Posterior vena cava (tissue), 2 donors: ENCODE data around the gene SATB2. TPM values are rescaled to one million over a fixed set of nuclear protein-coding genes. Genes with fewer than 3 reads are reported as not detected.

Experiments used
- DNase-seq: peaks from one replicate; pipeline ENCODE4 v3.0.0-alpha.2; 2020; ENCODE audit warnings: low spot score
- intact Hi-C, 2 donors: fragments of 100-400 bp; cut with DNase I; formaldehyde crosslinking; loops; one replicate each; pipeline versions ENCODE4 v1.14.1 to v1.14.2; 2022 to 2023
- total RNA-seq, 2 donors: library from RNA; stranded (reverse); fragmentation: NEBNext Ultra II Directional; extraction: Animal tissue kit (Norgen Biotek cat#: 25700); gene quantifications; one replicate each; pipeline ENCODE4 v1.2.1, GENCODE V29; 2021
- donor health status: DM: yes; HTN: yes; CAD: no.
- donor health status: DM: yes; HTN: yes; CAD: no.

The SATB2 gene
- total RNA-seq, 2 donors from 2014 or later: 5.3 to 9.0 TPM

DNA sequence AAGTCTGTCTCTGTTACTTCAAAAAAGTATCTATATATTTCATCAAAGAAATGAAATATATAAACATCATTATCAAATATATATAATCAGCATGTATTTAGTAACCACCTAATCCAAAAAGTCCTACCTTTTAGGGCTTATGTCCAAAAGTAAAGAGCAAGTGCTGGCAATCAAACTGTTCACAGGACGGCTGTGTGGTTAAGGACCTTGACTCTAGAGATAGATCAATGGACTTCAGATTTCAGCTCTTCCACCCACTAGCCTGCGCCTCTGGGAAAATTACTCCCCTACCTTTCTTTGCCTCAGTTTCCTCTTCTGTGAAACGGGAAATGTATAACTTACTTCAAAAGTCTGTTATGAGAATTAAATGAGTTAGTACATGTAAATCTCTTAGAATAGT is 29.4 kb downstream of the SATB2 start:
- no peak for DNase-seq
- intact Hi-C loops: no loop called here

DNA sequence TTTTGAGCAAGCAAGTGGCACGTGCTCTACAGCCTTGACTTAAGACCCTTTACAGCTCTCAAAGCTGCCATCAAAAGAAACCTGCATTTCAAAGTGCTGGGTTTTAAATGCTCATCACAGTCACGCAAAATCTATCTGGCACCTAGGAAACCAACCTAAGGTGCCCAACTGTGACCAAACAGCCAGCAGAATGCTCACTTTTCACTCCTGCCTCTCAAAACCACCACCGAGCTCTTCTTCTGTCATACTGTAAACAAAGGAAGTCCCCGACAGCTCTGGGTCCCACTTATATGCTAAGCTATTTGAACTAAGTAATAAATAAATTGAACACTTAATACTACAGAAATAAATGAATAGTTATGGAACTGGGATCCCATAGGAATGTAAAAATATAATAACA is 33.6 kb downstream of the SATB2 start:
- intact Hi-C loops: no loop called here
- no peak for DNase-seq

DNA sequence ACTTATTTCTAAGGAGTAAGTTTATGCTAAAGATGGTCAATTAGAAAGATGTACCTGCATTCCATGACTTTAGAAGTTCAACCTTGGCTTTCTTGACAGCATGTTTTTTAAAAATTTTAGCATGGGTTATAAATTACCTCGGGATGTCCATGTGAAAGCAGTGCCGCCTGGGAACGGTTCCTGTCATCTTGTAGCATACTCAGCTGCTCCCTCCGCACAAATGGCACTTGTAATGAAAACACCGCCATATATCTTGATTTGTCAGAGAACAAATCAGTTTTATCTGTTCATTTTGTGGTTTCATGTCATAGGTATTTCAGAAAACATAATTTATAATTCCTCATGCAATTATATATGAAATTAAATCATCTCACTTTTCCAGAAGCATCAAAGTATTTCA is 38.3 kb downstream of the SATB2 start:
- DNase-seq: no peak
- intact Hi-C loops: no loop called here

DNA sequence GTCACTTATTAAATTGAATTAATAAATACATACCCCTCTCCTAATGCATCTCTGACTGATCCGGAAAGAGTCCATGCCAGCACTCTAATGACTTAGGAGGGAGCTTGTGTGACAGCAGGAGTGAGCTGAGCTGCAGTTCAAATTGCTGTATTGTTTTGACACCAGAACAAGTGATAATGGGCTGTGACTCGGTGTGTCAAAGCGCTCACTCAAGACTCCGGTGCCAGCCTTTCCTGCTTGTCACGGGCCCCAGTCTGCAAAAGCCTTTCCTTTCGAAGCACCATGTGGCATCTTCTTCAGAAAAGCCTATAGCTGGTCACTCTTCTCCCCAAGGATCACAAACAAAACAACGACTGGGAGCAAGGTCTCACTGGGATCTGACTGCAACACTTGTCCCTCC is 43.3 kb downstream of the SATB2 start:
- intact Hi-C loops: no loop called here

DNA sequence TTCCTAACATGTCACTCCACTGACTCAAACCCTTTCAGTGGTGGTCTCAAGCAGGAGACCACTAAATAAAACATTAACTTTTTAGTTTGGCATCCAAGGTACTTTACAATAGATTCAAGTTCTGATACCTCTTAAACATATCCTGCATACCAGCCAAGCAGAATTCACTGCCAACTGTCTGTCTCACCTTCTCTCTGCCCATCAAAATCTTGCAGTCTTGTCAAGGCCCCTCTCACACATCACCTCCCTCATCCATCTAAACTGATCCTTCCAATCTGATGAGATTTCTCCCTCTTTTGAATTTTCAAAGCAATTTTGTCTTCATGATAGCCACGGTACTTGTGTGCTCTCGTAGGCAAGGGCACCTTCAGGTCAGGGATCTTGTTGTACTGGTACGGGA is 43.7 kb downstream of the SATB2 start:
- intact Hi-C loops: no loop called here
- no peak for DNase-seq

More for the DNA sequence above, 43.3 kb downstream of the SATB2 start:
- no peak for DNase-seq

DNA sequence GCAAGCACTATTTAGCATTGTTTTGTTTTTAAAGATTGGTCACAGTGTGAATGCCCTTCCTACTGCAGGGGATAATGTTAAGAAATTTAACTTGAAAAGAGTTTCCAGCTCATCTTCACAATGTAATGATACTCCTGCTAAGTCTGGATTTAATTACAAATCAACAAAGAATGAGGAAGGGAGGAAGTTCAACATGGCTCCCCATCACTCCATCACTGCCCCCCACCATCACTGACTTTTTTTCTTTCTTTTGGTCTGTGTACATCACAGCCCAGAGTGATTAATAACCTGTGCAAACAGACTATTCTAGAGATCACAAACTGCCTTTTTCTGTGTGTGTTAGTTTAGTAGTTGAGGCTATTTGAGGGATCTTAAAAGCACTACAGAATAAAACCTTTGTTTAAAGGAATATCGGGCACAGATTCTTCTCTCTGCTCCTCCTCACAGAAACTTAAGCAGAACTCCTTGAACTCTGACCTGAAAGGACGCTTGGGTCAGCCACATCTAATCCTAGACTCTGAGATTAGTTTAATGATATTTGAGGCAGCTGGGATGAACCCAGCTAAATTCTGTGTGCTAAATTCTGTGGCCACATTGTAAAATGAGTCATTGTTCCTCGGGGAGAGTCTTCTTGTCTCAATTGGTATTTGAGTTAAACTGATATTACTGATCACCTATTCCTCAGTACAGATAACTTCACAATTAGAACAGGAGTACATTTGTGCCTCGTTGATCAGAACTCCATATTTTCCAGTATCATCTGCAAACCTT is 47.8 kb downstream of the SATB2 start:
- intact Hi-C loops: no loop called here
- no peak for DNase-seq

DNA sequence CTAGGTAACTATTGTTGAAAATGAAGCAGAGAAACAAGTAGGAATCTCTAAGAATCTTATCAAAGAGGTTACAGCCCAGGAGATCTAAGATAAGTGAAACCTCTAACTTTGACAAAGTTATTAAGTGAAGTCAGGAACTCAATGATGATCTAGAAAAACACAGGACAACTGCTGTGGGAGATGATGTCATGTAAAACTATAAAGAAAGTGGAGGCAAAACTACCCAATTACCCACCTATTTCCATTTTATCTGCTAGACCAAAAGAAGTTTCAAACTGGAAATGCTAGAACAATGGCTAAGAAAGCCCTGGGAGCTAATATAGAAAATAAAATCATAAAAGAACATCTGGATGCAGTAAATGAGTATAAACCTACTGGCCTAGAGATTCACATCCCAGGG is 50.3 kb downstream of the SATB2 start:
- no peak for DNase-seq

DNA sequence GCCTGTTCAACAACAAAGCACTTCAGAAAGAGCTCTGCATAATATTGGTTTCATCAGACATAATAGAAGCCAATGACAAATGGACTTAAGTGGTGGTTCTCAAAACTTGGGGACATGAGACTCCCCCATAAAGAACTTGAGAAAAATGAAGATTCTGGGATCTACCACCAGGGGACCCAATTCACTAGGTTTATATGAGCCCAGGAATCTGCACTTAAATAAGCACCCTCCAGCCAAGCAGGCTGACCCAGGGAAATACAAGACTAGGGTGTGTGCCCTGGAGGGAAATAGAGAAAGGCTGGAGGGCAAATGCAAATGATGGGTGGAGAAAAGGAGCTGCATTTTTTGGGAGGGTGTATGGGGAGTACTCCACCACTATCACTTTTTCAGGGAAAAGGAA is 52.5 kb downstream of the SATB2 start:
- intact Hi-C loops: no loop called here

More for the DNA sequence above, 50.3 kb downstream of the SATB2 start:
- intact Hi-C loops: no loop called here

DNA sequence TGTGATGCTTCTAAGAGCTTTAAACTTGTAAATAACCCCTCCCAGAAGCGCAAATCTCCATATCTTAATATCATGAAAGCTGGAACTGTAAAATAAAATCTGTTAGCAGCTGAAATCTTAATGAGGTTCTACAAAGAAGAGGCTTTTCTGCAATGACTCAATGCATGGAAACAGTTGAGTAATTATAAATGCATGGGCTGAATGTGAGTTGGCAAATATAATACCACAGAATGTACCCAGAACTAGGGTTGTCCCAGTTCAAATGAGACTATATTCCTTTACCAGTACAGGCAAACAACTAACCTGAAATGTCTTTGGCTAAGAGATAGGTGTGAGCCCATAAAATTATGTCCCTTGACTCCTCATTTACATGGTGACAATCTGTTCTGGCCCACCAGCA is 52.9 kb downstream of the SATB2 start:
- DNase-seq: no peak
- intact Hi-C loops: no loop called here

More for the DNA sequence above, 52.5 kb downstream of the SATB2 start:
- DNase-seq: no peak

DNA sequence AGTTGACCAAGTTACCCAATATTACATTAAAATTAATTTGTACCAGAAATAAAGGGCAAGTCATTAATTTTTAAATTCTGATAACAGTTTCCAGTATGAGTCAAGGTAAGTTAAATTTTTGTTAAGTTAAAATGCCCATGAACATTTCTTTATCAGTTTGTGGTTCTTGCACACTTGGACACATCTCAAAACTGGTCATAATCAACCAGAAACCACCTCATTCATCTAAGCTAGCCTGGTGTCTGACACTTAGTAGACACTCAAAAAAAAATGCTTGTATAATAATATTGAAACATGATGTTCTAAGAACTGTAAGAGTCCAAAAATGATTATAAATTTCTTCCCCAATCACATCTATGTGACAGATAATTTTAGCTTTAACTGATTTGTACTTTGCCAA is 62.4 kb downstream of the SATB2 start:
- no peak for DNase-seq
- intact Hi-C loops: no loop called here

DNA sequence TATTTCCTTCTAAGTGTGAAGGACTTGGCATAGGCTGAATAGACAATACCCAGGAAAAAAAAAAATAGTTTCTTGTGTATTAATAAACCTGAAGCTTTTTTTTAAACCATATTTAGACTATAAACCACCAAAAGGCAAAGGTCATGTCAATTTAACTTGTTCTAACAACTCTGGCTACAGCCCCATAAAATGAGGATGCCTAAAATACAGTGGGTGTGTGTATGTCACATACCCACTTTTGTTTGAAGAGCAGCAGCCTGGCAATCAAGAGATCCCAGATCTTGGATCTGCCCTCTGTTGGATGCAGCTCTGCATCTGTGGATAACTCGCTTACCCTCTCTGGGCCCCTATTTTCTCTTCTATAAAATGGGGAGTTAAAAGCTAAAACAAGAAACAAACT is 65.4 kb downstream of the SATB2 start:
- intact Hi-C loops: no loop called here
- no peak for DNase-seq

DNA sequence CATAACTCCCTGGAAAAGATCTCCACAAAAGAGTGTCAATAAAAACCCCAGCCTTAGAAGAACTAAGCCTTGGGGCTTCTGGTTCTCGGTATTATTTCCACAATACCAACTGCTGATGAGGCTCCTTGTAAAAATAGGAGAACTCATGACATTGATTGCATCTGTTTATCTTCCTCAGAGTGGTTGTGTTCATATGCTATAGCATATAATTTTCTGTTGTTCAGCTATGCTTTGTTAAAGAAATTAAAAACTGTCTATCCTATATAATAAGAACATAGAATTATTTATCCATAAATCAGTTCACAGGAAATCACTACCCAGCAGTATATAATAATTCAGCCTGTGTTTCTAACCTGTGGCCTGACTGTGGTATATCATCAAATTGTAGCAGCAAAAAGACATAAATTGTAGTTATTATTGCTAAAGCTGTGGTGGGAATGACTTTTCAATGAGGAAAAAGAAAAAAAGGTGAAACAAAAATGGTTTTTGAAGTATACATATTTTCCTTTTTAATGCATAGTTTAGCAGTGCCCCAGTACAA is 68.9 kb downstream of the SATB2 start:
- intact Hi-C loops: no loop called here
- no peak for DNase-seq

DNA sequence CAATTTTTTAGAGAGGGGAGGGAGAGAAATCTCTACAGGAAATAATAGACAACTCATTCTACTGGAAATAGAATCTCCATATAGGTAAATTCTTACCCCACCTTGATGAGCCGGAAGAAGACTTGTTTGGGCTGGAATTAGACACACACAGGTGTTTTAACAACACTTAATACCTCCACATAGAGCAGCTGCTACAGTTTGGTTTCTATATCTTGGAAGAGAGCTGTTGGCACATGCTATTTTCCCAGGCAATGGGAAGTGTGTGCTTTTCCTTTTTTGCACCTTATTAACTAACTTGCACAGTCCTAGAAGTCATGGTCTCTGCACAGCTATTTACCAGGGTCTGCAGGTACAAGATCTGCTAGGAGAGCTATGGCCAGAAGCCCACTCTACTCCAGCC is 73.7 kb downstream of the SATB2 start:
- intact Hi-C loops: no loop called here
- DNase-seq: no peak

DNA sequence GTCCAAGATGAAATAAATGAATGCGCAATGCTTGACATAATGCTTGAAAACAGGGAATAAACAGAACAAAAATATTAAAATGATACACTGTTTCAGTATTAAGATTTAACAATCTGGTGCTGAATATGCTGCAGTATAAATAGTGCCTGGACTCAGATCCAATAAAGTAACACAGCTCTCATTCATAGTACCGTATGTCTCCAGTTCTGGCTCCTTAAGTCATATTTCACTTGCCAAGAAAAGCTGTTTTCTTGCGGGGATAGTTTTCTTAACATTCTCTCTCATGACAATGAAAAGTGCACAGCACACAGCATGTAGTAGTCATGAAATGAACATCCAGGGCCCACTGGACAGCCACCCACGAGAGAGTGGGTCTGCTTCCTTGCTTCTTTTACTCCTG is 74.7 kb downstream of the SATB2 start:
- intact Hi-C loops: no loop called here
- DNase-seq: no peak

DNA sequence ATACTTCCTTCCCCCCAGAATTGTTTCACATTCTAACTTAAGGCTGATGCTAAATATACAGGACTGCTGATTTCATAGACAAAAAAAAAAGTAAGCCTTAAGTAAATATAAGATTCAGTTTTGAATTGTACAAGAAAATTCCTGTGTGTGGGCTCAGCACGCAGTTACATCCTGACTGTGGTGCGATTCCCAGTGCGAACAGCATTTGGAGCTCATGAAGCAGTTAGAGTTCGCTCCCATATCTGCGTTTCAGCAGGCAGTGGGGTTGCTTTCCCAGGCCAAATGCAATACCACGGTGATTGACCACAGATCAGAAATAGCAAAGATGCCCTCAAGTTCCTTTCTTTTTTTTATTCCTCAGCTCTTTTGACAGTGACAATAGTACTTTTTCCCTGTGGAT is 75.6 kb downstream of the SATB2 start:
- intact Hi-C loops: no loop called here
- DNase-seq: no peak

DNA sequence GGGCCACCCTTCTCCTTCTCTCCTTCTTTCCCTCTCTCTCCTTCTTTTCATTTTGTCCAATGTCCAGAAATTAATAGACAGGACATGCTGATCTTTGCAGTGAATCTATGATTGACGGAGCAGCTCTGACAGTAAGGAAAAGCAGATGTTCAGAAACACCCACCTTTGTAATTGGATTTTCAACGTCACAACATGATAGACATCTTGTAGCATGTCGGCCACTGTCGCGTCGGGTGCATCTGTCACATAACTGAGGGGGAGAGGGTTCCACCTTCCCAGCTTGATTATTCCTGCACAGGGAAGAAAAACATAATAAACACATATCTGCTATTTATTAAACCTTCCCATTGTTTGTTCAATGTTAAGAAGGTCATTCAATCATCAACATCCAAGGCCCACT is 76.2 kb downstream of the SATB2 start:
- no peak for DNase-seq
- intact Hi-C loops: no loop called here

DNA sequence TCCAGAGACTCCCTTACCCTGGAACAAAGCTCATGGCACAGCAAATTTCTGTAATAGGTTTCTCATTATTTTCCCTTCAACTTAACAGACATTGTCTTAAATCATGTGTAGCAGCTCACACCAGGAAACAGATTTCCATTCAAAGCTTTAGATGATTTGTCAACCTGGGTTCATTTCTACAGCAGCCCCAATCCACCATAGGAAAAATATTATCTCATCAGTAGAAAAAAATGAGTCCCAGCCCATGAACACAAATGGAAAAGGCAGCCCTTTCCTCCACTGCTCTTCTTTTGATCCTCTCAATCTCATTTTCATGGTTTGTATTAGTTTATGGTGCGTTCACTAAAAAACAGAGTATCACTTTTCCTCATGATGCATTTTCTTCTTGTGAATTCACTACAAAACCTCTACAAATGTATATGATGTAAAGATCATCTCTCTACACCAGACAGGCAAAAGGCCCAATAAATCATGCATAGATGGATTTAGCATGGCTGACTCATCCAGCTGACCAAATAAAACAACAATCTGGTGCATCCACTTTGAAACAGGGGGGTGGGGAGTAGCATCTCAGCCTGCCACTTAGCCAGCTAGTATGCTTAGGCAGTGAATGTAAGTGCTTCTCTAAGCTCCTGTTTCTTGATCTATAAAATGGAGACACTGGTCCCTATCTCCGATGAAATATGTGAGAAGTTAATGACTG is 78.6 kb downstream of the SATB2 start:
- intact Hi-C loops: no loop called here
- DNase-seq: no peak

DNA sequence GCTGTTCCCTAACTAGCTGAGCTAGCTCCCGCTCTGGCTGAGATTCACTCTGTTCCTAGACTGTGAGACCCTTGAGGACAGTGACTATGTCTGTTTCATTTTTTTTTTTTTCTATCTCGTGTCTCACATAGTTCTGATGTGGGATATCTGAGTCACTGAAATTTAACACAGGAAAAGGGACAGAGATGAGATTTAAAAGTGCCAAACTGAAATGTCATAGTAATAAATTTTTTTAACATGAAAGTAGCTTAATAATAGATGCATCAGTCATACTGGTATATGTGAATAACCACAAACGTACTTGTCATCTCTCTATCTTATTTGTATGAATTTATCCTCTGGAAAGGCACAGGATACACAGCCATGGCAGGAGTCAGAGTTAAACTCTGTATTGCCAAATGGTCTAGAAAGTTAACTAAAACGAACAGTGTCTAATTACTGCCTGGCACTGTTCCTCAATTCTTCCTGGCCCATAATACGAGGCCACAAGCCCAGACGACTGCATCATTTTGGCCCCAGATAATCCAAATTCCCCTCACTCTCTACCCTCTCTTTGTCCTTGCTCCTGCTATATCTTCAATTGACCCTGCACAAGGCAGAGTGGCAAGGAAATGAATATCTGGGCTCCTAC is 87.5 kb downstream of the SATB2 start:
- intact Hi-C loops: no loop called here
- no peak for DNase-seq

DNA sequence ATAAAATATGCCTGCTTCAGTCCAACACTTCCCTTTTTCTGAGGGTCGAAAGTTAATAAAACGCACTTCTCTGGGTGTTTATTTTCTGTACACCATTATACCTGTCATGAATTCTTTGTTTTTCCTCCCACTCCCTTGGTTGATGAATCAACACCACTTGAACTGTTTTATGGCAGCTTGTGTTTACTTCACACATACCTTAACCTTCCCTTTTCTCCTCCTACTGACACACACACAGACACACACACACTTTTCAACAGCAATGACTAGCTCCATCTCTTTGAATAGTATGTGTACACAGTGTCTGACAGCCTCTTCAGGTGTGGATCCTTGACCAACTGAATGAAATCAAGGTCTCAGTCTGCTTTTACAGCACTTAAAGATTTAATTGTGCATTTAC is 91.3 kb downstream of the SATB2 start:
- intact Hi-C loops: no loop called here
- DNase-seq: no peak

DNA sequence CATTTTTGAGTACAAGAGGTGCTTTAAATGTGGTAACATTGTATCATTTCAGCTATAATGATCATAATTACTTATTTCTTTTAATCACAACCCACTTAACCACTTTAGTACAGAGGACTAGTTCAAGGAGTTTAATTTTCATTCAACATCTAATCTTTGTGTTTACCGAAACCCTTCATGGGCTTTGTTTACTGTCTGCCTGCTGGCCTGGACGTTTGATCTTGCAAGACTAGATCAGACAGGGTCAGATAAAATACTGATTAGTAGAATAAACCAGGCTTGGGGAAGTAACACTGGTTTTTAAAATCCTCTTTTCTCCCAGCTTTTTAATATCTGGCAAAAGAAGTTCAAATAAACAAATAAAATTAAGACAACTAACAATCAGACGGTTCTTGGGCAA is 93.6 kb downstream of the SATB2 start:
- intact Hi-C loops: no loop called here
- DNase-seq: no peak
